Neural progenitor cell (in vitro differentiated cells): Measurements from ENCODE around the gene IL36RN.

Source experiments
- CTCF ChIP-seq: fragments of 200-600 bp; sonication (generic); IDR thresholded peaks from 2 replicates; pipeline ENCODE4 v1.5.1; 2017; ENCODE audit warnings: antibody characterized with exemption, mild to moderate bottlenecking
- EZH2phosphoT487 ChIP-seq: fragments of 200-600 bp; sonication (generic); IDR thresholded peaks from 2 replicates; pipeline ENCODE4 v1.6.1; 2017; ENCODE audit warnings: antibody characterized with exemption

- TF ChIP-seq CTCF (no peak), EZH2phosphoT487 (no peak)
Observed at GRCh38 chr2:113010088-113010487, 48.9 kb upstream of the IL36RN start.
